Heart right ventricle (tissue), 16 donors: ENCODE data around the gene BPIFA3. TPM values are rescaled to one million over a fixed set of nuclear protein-coding genes. Genes with fewer than 3 reads are reported as not detected.

ENCODE experiments used
- ATAC-seq, 8 donors: fragments of 200-7000 bp; cut with Tn5 transposase; one replicate each; pipeline ENCODE4 v1.9.1; 2020; ENCODE audit warnings: mild to moderate bottlenecking in 8 of 8, moderate library complexity in 8 of 8, moderate number of reproducible peaks in 1 of 8
- DNase-seq, 2 donors: peaks; one replicate each; pipeline ENCODE4 v3.0.0-alpha.2; 2020
- H3K27ac ChIP-seq, 10 donors: fragments of 200-600 bp; sonication (generic) in 2 of 10; one replicate each; pipeline versions ENCODE4 v1.5.0 to v1.8.0; 2020 to 2022; ENCODE audit warnings: mild to moderate bottlenecking in 3 of 10
- H3K27me3 ChIP-seq, 7 donors: fragments of 200-600 bp; one replicate each; pipeline ENCODE4 v1.8.0; 2021 to 2022; ENCODE audit warnings: mild to moderate bottlenecking in 2 of 7
- H3K36me3 ChIP-seq, 9 donors: fragments of 200-600 bp; sonication (generic) in 1 of 9; one replicate each; pipeline versions ENCODE4 v1.5.0 to v1.8.0; 2020 to 2022; ENCODE audit warnings: mild to moderate bottlenecking in 2 of 9
- H3K4me1 ChIP-seq, 9 donors: fragments of 200-600 bp; sonication (generic) in 1 of 9; one replicate each; pipeline versions ENCODE4 v1.5.0 to v1.8.0; 2020 to 2022; ENCODE audit warnings: mild to moderate bottlenecking in 4 of 9
- H3K4me3 ChIP-seq, 10 donors: fragments of 200-600 bp; sonication (generic) in 2 of 10; one replicate each; pipeline versions ENCODE4 v1.5.0 to v1.8.0; 2020 to 2022; ENCODE audit warnings: mild to moderate bottlenecking in 7 of 10, moderate library complexity in 2 of 10
- H3K9me3 ChIP-seq, 11 donors: fragments of 200-600 bp in 10 of 11; sonication (generic) in 2 of 11; one replicate each; pipeline versions ENCODE4 v1.5.0 to v1.8.0; 2013 to 2022; ENCODE audit warnings: mild to moderate bottlenecking in 2 of 11, control low read depth in 1 of 11, moderate library complexity in 1 of 11
- CTCF ChIP-seq, 9 donors: fragments of 200-600 bp; sonication (generic) in 2 of 9; IDR thresholded peaks; one replicate each; pipeline versions ENCODE4 v1.5.0 to v1.8.0; 2021 to 2022; ENCODE audit warnings: antibody characterized with exemption in 9 of 9, mild to moderate bottlenecking in 5 of 9, moderate library complexity in 1 of 9
- whole genome bisulfite sequencing, 2 donors: extraction: QIAGEN DNeasy Blood & Tissue Kit; methylation state at CpG; one replicate each; pipeline ENCODE4 v1.1.7; 2013; ENCODE audit warnings: inconsistent platforms in 1 of 2; 5-methylcytosine and 5-hydroxymethylcytosine counted together
- intact Hi-C, 10 donors: fragments of 100-400 bp; cut with DNase I; formaldehyde crosslinking; loops; one replicate each; pipeline versions ENCODE4 v1.11.1 to v1.14.2; 2022
- polyA plus RNA-seq, 2 donors: library from polyadenylated mRNA; stranded (reverse); fragments of 200-250 nt; gene quantifications; one replicate each; pipeline ENCODE4 v1.2.3, GENCODE V29; 2013
- total RNA-seq, 10 donors: library from RNA; stranded (reverse); fragmentation: NEBNext Ultra II Directional in 3 of 10; extraction: Animal tissue kit (Norgen Biotek cat#: 25700) in 3 of 10; gene quantifications; one replicate each; pipeline versions ENCODE4 v1.2.1 to v1.2.4, GENCODE V29; 2021 to 2023
- donor health status: Arrhythmogenic right ventricular cardiomyopathy.
- donor health status: ischemic (EF 13 %, LVEDD 7.1; RV severe dilation, severe dysfunction).
- donor health status: healthy with polysubstance abuse.
- donor health status: DM: no; HTN: yes; CAD: no.
- donor health status: DM: no; HTN: no; CAD: no.
- donor health status: ischemic (EF 25% LVEDD 6.9; RV normal size, moderate dysfunction).
- donor health status: ischemic (EF 25% LVEDD 5.7; RV mildly dilated, moderate dysfunction).
- donor health status: healthy.
- donor health status: DM: yes; HTN: yes; CAD: no.
- donor health status: Ischemic cardiomyopathy.
- donor health status: ischemic (EF 35%, LVEDD 5.7; RV mildly dilated, moderate dysfunction).
- donor health status: nonischemic (EF 11% LVEDD 7.7; RV severe dilation, severe dysfunction).
- donor health status: DM: yes; HTN: yes; CAD: no.
- donor health status: PGD.
- donor health status: ischemic (EF 29% LVEDD 5.4; RV normal size, mild dysfunction).
- donor health status: nonischemic (EF 23%, LVEDD 6.1; RV moderate dilation, normal function).

Gene BPIFA3
- total and polyA plus RNA-seq, 12 donors = not detected

DNA sequence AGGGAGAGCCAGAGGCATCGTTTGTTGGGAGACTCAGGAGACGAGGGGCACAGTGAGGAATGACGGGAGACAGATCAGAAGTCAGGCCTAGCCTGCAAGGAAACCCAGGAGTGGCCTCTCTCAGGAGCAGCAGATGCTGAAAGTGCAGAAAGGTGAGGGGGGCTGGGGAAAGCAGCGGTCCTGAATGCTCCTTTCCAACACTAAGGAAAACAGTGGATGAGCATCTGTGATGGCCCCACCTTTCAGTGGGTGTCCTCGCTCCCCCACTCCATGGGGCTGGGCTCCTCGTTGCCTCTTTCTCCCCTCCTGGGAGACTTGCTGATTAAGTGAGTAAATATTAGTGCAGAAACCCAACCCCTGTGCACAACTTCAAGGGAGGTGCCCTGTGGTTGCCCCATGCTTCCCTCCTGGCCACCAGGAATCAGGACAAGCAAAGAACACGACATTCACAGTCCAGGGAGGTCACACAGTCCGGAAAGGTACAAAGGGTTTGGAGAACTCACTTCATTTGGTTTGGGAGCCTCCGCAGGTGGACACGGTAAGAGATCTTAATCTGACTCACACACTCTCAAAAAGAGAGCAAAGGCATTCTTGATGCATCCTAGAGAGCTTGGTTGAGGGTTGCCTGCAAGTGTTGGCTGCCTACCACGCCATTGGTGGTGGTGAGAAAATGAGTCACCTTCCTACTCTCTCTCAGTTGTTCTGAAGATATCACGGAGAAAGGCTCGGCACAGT, 56.1 kb downstream of the BPIFA3 start:
- H3K27me3 ChIP-seq = peaks cover 0 to 56% (median 10%) of the 10 kb centered on the region in 7 donors
- H3K4me1 ChIP-seq = peaks cover 0 to under 1% (median 0%) of the 10 kb centered on the region in 9 donors
- no peak for DNase-seq
- intact Hi-C loops = no loop called here
- H3K4me3 ChIP-seq = no peak overlapping the region
- no peak for TF ChIP-seq CTCF (IDR thresholded peaks at IDR 0.05)
- WGBS, 2 donors = 55 to 59% methylated on average over 13 of the region's 13 CpGs
- no peaks in the 10 kb centered on the region for H3K9me3 ChIP-seq
- no peak overlapping the region for H3K27ac ChIP-seq
- ATAC-seq = no peak
- no peaks in the 10 kb centered on the region for H3K36me3 ChIP-seq

- no peak overlapping the region for H3K4me3 ChIP-seq
- H3K36me3 ChIP-seq = no peaks in the 10 kb centered on the region
- H3K27ac ChIP-seq = no peak overlapping the region
- 75 to 80% methylated on average over 8 of the region's 8 CpGs for WGBS, 2 donors
- intact Hi-C loops = no loop called here
- TF ChIP-seq CTCF (IDR thresholded peaks at IDR 0.05) = no peak
- no peaks in the 10 kb centered on the region for H3K4me1 ChIP-seq
- DNase-seq = no peak
- H3K9me3 ChIP-seq = no peaks in the 10 kb centered on the region
- ATAC-seq = no peak
- H3K27me3 ChIP-seq = peaks cover 0 to 54% (median 13%) of the 10 kb centered on the region in 7 donors
Observed at GRCh38 chr20:33275215-33275614, 58.1 kb downstream of the BPIFA3 start.

- Histone ChIP-seq H3K9me3 (no peaks in the 10 kb centered on the region), H3K4me1 (no peaks in the 10 kb centered on the region), H3K27ac (no peak overlapping the region), H3K27me3 (peaks cover 0 to 54% (median 13%) of the 10 kb centered on the region in 7 donors), H3K4me3 (no peak overlapping the region), H3K36me3 (no peaks in the 10 kb centered on the region)
- intact Hi-C loops = no loop called here
- DNase-seq (no peak), ATAC-seq (no peak)
- TF ChIP-seq CTCF (IDR thresholded peaks at IDR 0.05) = no peak
- 56 to 57% methylated on average over 3 of the region's 3 CpGs for WGBS, 2 donors
Observed at GRCh38 chr20:33275871-33276270, 58.7 kb downstream of the BPIFA3 start.

DNA sequence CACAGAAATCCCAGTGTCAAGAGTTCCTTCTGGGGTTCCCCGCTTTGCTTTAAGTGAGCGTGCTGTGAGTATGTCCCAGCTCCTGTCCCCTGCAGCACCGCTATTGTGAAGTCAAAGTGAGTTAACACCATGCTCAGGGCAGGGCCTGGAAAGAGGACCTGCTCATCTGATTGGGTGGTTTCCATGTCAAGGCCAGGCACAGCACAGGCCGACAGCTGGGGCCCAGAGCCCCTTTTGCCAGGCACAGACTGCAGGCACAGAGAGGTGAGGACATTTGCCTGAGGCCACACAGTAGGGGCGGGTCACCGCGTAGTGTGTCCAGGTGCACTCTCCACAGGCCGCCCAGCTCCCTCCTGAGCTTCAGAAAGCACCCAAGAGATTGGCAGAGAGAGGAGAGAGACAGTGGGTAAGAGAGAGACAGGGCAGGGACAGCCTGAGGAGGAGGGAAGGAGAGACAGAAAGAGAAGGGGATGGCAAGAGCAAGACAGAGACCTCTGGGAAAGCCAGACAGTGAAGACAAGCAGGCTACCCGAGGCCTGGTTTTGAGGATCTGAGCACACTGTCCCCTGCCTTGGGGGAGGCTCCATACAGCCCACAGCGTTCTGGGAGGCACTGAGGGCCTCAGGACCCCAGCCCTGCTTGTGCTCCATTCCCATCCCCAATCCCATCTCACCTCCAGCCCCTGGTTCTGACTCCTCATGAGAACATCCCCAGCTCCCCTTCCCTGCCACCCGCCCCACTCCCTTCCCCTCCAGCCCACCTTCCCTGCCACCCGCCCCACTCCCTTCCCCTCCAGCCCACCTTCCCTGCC, 59.4 kb downstream of the BPIFA3 start:
- peaks cover 0 to 54% (median 17%) of the 10 kb centered on the region in 7 donors for H3K27me3 ChIP-seq
- DNase-seq = no peak
- WGBS, 2 donors = 71 to 73% methylated on average over 9 to 12 of the region's 12 CpGs
- intact Hi-C loops = no loop called here
- no peak for ATAC-seq
- H3K4me1 ChIP-seq = no peaks in the 10 kb centered on the region
- TF ChIP-seq CTCF (IDR thresholded peaks at IDR 0.05) = no peak
- no peaks in the 10 kb centered on the region for H3K9me3 ChIP-seq
- H3K27ac ChIP-seq = no peak overlapping the region
- H3K4me3 ChIP-seq = no peak overlapping the region
- no peaks in the 10 kb centered on the region for H3K36me3 ChIP-seq

Other genes with a start within 250 kb of the BPIFA3 start
- gene SUN5, start 212.9 kb upstream of the BPIFA3 start, total RNA-seq = not detected
- not detected for gene SUN5, start 212.9 kb upstream of the BPIFA3 start, polyA plus RNA-seq
- not detected for gene BPIFB2, start 209.6 kb upstream of the BPIFA3 start, total RNA-seq
- gene BPIFB2, start 209.6 kb upstream of the BPIFA3 start, polyA plus RNA-seq = not detected
- gene BPIFB6, start 185.7 kb upstream of the BPIFA3 start, total RNA-seq = not detected
- not detected for gene BPIFB6, start 185.7 kb upstream of the BPIFA3 start, polyA plus RNA-seq
- gene BPIFB3, start 163.4 kb upstream of the BPIFA3 start, total RNA-seq = not detected
- not detected for gene BPIFB3, start 163.4 kb upstream of the BPIFA3 start, polyA plus RNA-seq
- not detected for gene BPIFB4, start 137.7 kb upstream of the BPIFA3 start, total RNA-seq
- not detected for gene BPIFB4, start 137.7 kb upstream of the BPIFA3 start, polyA plus RNA-seq
- gene BPIFA2, start 49.2 kb upstream of the BPIFA3 start, total RNA-seq = not detected
- not detected for gene BPIFA2, start 49.2 kb upstream of the BPIFA3 start, polyA plus RNA-seq
- gene BPIFA1, start 18.6 kb downstream of the BPIFA3 start, total RNA-seq = not detected
- not detected for gene BPIFA1, start 18.6 kb downstream of the BPIFA3 start, polyA plus RNA-seq
- not detected for gene BPIFB1, start 65.9 kb downstream of the BPIFA3 start, total RNA-seq
- under 1 TPM in 1 of 2 donors, not detected in 1; 0.03 TPM for gene BPIFB1, start 65.9 kb downstream of the BPIFA3 start, polyA plus RNA-seq
- gene CDK5RAP1, start 184.2 kb downstream of the BPIFA3 start, total RNA-seq = 10 to 100 TPM; 16.9 to 27.4 (median 21.7) TPM
- 10 to 100 TPM; 33.6 to 42.6 TPM for gene CDK5RAP1, start 184.2 kb downstream of the BPIFA3 start, polyA plus RNA-seq
- 100 to 1,000 TPM; 137 to 219 (median 150) TPM for gene SNTA1, start 226.4 kb downstream of the BPIFA3 start, total RNA-seq
- gene SNTA1, start 226.4 kb downstream of the BPIFA3 start, polyA plus RNA-seq = 100 to 1,000 TPM in 1 of 2 donors, 10 to 100 TPM in 1; 83.7 to 207 TPM